Metanephros (tissue), 2 donors: ENCODE data around the gene COPB1. TPM values are rescaled to one million over a fixed set of nuclear protein-coding genes. Genes with fewer than 3 reads are reported as not detected.

ENCODE experiments used
- small RNA-seq: library from RNA; depleted of rRNA; stranded (forward); fragments of <200 nt; gene quantifications from one replicate; pipeline ENCODE3, GENCODE V24; 2014; ENCODE audit warnings: low replicate concordance
- total RNA-seq: library from RNA; depleted of rRNA; stranded (reverse); fragments of >200 nt; gene quantifications from one replicate; pipeline ENCODE4 v1.2.3, GENCODE V29; 2014

The COPB1 gene
- 142 TPM for total RNA-seq

GRCh38 chr11:14499560-14500180 lies at the start of gene COPB1:
Gene COPB1 (minus strand): TSS chr11:14499811. CDS start chr11:14498928, 883 bp downstream.

GRCh38 chr11:14519917-14520746 lies 20.5 kb upstream of the COPB1 start, which contains the start of gene PSMA1:
Gene PSMA1 (minus strand): TSS chr11:14520386. CDS start chr11:14520299, 87 bp downstream.

Small RNA genes lying within 50 kb of the gene (small RNA-seq; reads per million reads assigned to genes)
- not detected for gene RNU7-49P

Other genes with a start within 250 kb of the COPB1 start
- 38.4 TPM for gene RRAS2, start 140.6 kb downstream of the COPB1 start, total RNA-seq
- gene PSMA1, start 20.6 kb upstream of the COPB1 start, total RNA-seq, result 87.0 TPM
- gene PDE3B, start 144.0 kb upstream of the COPB1 start, total RNA-seq, result 12.9 TPM